DOHH2 (cell line): ENCODE measurements around the gene PORCN.
A peak's percentile ranks its signal among the peaks of the same experiment; 100 is the strongest.

Experiments
- H3F3A ChIP-seq: fragments of 200-600 bp; sonication (generic), shearing (Covaris generic); 2 replicates; pipeline ENCODE4 v1.6.0; 2016; ENCODE audit warnings: antibody characterized with exemption, mild to moderate bottlenecking; ENCODE audit not compliant: control insufficient read depth, insufficient read depth
- H3K27ac ChIP-seq: fragments of 200-600 bp; sonication (generic); 2 replicates; pipeline ENCODE4 v1.5.1; 2014; ENCODE audit warnings: low read depth, mild to moderate bottlenecking, low read length, moderate library complexity
- H3K27me3 ChIP-seq: fragments of 200-600 bp; sonication (generic); 2 replicates; pipeline ENCODE4 v1.6.1; 2014; ENCODE audit warnings: mild to moderate bottlenecking, low read length, mixed read lengths; ENCODE audit not compliant: control insufficient read depth
- H3K36me3 ChIP-seq: fragments of 200-600 bp; sonication (generic); 2 replicates; pipeline ENCODE4 v1.6.1; 2014; ENCODE audit warnings: mild to moderate bottlenecking, low read length, moderate library complexity, mixed read lengths; ENCODE audit not compliant: control insufficient read depth
- H3K4me1 ChIP-seq: fragments of 200-600 bp; sonication (generic); 2 replicates; pipeline ENCODE4 v1.6.1; 2014; ENCODE audit warnings: mild to moderate bottlenecking, low read length, mixed read lengths; ENCODE audit not compliant: control insufficient read depth
- H3K4me2 ChIP-seq: fragments of 200-600 bp; sonication (generic); 2 replicates; pipeline ENCODE4 v1.6.0; 2014; ENCODE audit warnings: mild to moderate bottlenecking, low read length, moderate library complexity
- H3K4me3 ChIP-seq: fragments of 200-600 bp; sonication (generic); 2 replicates; pipeline ENCODE4 v1.5.1; 2014; ENCODE audit warnings: mild to moderate bottlenecking, low read length, mixed read lengths
- H3K79me2 ChIP-seq: fragments of 200-600 bp; sonication (generic); 2 replicates; pipeline ENCODE4 v1.6.1; 2014; ENCODE audit warnings: mild to moderate bottlenecking, low read length, mixed read lengths; ENCODE audit not compliant: control insufficient read depth
- H3K9me2 ChIP-seq: fragments of 200-600 bp; sonication (generic); replicated peaks from 2 replicates; pipeline ENCODE4 v1.6.1; 2014; ENCODE audit warnings: mild to moderate bottlenecking, low read length, mixed read lengths; ENCODE audit not compliant: control insufficient read depth
- H3K9me3 ChIP-seq: fragments of 200-600 bp; sonication (generic); 2 replicates; pipeline ENCODE4 v1.6.1; 2014; ENCODE audit warnings: antibody characterized with exemption, low read length, mixed read lengths; ENCODE audit not compliant: control insufficient read depth, insufficient read depth
- H4K20me1 ChIP-seq: fragments of 200-600 bp; sonication (generic); 2 replicates; pipeline ENCODE4 v1.6.0; 2014; ENCODE audit warnings: low read depth, mild to moderate bottlenecking, antibody characterized with exemption, low read length, moderate library complexity; ENCODE audit not compliant: control insufficient read depth, insufficient read depth
- CTCF ChIP-seq: fragments of 200-600 bp; sonication (generic); IDR thresholded peaks from one replicate; pipeline ENCODE4 v1.5.1; 2014; ENCODE audit warnings: antibody characterized with exemption, mild to moderate bottlenecking, low read depth, low read length; ENCODE audit not compliant: poor library complexity, severe bottlenecking
- EZH2phosphoT487 ChIP-seq: fragments of 200-600 bp; sonication (generic); IDR thresholded peaks from 2 replicates; pipeline ENCODE4 v1.6.1; 2017; ENCODE audit warnings: borderline replicate concordance, mild to moderate bottlenecking, antibody characterized with exemption, low read length, moderate library complexity, mixed read lengths

The PORCN gene

GRCh38 chrX:48508400-48509244, at the start of gene PORCN:
Gene PORCN (plus strand): TSS chrX:48508992. CDS start chrX:48509821, 829 bp downstream.
- H3K27me3 ChIP-seq: peaks cover 8% of the 10 kb centered on the region; the same call in 1 of the 2 replicates
- H3K4me3 ChIP-seq: peak within 1 kb of the TSS; percentile 89
- peak within 1 kb of the TSS; percentile 80 for H3K4me2 ChIP-seq
- no peaks in the 10 kb centered on the region for H3K36me3 ChIP-seq
- no peaks in the 10 kb centered on the region for H4K20me1 ChIP-seq
- H3K9me3 ChIP-seq: no peaks in the 10 kb centered on the region
- H3K27ac ChIP-seq: peak within 1 kb of the TSS; percentile 82
- H3K9me2 ChIP-seq: no peaks in the 10 kb centered on the region
- no peaks in the 10 kb centered on the region for H3K79me2 ChIP-seq
- TF ChIP-seq CTCF: no peak
- TF ChIP-seq EZH2phosphoT487: no peak
- H3K4me1 ChIP-seq: peaks cover 12% of the 10 kb centered on the region
- no peaks in the 10 kb centered on the region for H3F3A ChIP-seq

GRCh38 chrX:48459483-48459882, 49.3 kb upstream of the PORCN start:
- Histone ChIP-seq H3K27ac (no peak overlapping the region), H3K36me3 (peaks cover 26% of the 10 kb centered on the region), H3F3A (no peaks in the 10 kb centered on the region), H3K79me2 (no peaks in the 10 kb centered on the region), H3K27me3 (no peaks in the 10 kb centered on the region), H4K20me1 (no peaks in the 10 kb centered on the region), H3K4me1 (no peaks in the 10 kb centered on the region), H3K9me3 (no peaks in the 10 kb centered on the region), H3K4me2 (no peak overlapping the region), H3K4me3 (no peak overlapping the region), H3K9me2 (no peaks in the 10 kb centered on the region)
- TF ChIP-seq EZH2phosphoT487: no peak
- TF ChIP-seq CTCF: no peak

GRCh38 chrX:48460031-48460430, 48.8 kb upstream of the PORCN start:
- no peaks in the 10 kb centered on the region for H3K27me3 ChIP-seq
- no peaks in the 10 kb centered on the region for H3K9me2 ChIP-seq
- no peaks in the 10 kb centered on the region for H3K4me1 ChIP-seq
- no peaks in the 10 kb centered on the region for H3F3A ChIP-seq
- no peak overlapping the region for H3K4me2 ChIP-seq
- no peaks in the 10 kb centered on the region; the same call in 1 of the 2 replicates for H3K79me2 ChIP-seq
- no peak overlapping the region for H3K4me3 ChIP-seq
- H3K36me3 ChIP-seq: peaks cover 28% of the 10 kb centered on the region
- H3K27ac ChIP-seq: no peak overlapping the region
- TF ChIP-seq EZH2phosphoT487: no peak
- no peak for TF ChIP-seq CTCF
- no peaks in the 10 kb centered on the region for H4K20me1 ChIP-seq
- no peaks in the 10 kb centered on the region for H3K9me3 ChIP-seq
